ENCODE results near the gene LGALS1.
A peak's percentile ranks its signal among the peaks of the same experiment; 100 is the strongest.
"Not testable (repeated sequence)": the region's sequence is repeated elsewhere in the genome, so short reads cannot be mapped to it uniquely, and the experiment has no call there.

The LGALS1 gene

DNA sequence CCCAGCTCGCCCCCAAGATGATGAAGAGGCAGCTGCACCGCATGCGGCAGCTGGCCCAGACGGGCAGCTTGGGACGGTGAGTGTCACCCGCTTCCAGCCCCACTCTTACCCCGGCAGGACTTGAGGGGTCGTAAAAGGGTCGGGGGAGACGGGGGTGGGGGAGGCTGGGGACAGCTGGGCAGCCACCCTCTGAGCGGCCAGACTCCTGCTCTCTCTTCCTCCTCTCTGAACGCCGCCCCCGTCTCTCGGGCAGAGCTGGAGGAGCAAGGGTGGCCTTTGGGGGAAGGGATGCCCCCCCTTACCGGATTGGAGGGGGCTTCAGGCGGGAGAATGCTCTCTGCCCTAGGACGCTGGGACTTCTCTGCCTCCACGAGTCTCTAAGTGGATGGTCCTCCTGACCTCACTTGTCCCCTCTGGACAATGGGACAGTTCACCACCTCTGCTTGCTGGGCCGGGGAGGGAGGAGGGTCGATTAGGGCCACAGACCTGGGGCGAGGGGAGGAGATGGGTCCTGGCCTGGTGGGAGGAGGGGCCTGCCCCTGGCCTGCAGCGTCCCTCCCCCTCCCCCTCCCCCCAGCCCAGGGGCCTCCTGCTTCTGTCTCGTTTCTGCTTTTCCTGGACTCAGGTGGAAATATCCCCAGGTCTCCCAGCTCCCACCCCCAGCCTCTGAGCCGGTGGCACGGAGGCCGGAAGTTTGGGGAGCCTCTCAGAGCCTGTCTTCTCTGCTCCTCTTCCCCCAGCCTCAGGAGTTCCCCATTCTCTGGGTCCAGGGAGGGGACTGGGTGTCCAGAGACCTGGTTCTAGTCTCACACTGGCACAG is 35.5 kb upstream of the LGALS1 start:
- DNase-seq = no peak

DNA sequence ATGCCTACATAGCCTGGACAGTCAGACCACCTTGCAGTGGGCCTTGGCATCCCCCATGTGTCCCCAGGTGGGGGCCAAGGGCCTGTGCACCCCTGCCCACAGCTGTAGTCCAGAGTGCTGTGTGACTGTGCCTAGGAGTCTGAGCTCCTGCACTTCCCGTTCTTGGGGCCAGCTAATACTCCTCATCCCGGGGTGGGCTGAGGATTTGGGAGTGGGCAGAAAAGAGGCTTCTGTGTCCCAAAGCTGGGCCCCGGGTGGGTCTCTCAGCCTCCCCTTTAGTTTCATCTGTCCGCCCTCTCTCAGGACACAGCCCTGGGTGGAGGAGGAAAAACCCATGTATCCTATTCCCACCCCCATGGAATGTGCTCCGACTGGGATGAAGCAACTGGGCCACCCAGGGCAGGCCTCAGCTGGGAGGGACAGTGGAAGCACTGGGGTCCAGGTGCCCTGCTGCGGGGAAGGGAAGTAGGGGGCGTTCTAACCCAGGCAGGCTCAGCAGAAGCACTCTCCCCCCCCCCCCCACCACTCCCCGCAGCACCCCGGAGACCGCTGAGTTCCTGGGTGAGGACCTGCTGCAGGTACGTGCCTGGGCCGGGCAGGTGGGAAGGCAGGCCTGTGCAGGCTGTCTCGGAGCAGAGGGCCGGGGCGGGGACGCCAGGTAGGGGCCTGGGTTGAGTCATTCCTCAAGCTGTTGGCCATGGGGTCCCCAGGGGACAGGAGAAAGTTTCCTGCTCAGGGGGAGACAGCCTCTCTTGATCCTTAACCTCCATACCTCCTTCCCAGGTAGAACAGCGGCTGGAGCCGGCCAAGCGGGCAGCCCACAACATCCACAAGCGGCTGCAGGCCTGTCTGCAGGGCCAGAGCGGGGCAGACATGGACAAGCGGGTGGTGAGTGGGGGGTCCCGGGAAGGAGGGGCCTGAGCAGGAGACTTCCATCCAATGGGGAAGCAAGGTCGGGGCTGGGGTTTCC is 34.6 kb upstream of the LGALS1 start:
- DNase-seq = no peak

DNA sequence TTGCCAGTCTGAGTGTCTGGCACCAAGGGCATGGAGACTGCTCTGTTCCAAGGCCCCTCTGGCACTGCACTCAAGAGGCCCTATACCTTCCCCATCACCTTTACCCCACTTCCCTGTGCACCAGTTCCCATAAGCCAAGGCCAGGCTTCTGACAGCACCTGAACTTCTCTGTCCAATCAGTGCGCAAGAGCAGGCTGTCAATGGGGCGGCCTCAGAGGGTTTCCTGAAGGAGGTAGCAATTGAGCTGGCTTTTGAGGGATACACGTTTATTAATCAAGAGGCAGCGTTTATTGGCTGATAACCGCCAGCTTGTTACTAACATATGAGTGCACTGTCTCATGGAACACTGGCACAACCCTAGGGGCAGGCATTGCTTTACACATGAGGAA is 33.9 kb upstream of the LGALS1 start:
- no peak for DNase-seq

DNA sequence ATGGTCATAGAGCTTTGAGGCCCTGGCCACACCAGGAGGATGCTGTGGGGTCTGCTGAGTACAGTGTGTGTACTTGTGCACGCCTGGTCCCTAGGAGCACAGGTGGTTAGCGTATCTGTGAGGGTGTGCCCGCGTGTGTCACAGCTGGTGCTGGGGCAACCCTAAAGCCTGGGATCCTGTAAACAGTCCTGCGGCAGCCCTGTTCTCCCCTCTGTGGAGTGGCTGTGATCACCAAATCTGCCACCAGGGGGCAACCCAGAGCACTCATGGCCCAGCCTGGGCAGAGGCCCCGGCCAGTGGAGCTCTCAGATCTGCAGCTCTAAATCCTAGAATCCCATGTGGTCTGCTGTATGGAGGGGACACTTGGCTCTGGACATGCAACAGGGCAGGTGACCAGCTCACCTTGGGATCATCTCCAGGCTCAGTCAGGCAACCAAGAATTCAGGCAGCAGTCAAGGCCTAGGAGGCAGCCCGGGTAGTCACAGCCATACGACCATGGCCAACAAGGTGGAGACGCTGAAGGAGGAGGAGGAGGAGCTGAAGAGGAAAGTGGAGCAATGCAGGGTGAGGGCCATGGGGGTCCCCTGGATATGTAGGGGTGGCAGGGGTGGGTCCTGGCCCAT is 32.1 kb upstream of the LGALS1 start:
- peak; percentile 27 for DNase-seq

DNA sequence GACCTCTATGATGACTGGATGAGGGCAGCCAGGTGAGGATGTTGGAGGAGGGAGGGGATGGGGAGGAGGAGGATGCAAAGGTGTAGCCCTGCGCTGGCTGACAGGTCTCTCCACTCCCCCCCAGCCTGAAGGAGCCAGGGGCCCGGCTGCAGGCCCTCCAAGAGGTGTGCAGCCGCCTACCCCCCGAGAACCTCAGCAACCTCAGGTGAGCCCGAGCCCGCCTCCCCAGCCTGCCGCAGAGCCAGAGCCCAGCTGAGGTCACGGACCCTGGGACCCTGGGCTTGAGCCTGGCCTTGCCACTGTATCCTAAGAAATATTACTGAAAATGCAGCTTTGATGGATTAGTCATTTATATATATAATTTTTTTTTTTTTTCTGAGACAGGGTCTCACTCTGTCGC is 28.1 kb upstream of the LGALS1 start:
- no peak for DNase-seq

DNA sequence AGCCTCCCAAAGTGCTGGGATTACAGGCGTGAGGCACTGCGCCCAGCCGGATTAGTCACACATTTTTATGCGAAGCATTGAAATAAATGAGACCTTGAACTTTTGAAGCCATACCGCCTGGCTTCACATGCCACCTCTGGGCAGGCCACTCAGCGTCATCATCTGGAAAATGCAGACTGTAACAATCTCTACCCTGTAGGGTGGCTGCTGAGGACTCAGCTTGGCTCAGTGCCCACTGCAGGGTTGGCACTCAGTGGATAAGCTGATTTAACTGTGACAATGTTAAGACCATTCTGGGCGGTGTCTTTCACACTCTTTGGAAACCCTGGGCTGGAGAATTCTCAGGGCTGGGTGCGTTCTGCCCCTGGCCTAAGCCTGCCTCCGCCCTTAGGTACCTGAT is 27.5 kb upstream of the LGALS1 start:
- DNase-seq = no peak

DNA sequence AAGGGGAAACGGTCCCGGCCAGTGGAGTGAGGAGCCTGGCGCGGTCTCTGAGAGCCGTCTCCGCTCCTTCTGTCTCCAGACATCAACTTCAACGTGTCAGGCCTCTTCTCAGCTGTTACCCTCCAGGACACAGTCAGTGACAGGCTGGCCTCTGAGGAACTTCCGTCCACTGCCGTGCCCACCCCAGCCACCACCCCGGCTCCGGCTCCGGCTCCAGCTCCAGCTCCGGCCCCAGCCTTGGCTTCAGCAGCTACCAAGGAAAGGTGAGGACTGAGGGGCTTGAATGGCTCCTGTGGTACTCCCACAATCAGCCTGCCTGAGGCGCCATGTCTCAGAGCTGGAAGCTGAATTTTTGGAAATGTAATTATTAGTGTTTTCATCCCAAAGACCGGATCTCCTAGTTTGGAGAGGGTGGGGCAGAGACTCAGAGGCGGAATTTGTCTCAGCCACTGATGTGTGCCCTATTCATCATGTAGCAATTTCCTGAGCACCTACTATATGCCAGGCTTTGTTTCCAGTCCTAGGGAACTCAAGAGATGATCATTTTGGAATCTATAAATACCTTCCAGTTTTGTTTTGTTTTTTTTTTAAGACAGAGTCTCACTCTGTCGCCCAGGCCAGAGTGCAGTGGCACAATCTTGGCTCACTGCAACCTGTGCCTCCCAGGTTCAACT is 24.8 kb upstream of the LGALS1 start:
- DNase-seq = no peak

DNA sequence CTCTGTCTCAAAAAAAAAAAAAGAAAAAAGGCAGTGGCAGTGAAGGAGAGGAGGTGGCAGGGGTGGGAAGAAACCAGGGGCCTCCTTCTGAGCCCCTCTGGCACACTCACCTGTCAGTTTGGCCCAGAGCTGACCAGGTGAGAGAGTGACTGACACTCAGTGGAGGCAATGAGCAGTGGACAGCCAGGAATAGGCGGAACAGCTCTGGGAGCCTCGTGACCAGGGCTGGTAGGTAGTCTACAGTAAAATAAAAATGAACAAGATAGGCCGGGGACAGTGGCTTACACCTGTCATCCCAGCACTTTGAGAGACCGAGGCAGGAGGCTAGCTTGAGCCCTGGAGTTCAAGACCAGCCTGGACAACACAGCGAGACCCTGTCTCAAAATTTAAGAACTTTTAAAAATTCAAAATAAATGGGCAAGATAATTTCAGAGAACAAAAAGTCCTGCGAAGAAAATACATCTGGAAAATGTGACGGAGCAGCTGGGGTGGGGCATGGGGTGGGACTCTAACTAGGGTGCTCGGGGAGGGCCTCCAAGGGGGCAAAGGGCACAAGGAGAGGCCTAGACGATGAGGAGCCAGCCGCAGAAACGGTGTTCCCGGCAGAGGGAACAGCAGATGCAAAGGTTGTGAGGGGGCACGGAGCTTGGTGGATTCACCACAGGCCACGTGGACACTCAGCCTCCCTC is 20.7 kb upstream of the LGALS1 start:
- no peak for DNase-seq

DNA sequence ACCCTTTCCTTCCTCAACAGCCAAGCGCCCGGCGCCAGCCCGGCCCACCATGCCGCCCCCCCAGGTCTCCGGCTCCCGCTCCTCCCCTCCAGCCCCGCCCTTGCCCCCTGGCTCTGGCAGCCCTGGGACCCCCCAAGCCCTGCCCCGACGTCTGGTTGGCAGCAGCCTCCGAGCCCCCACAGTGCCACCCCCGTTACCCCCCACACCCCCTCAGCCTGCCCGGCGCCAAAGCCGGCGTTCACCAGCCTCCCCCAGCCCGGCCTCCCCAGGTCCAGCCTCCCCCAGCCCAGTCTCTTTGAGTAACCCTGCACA is 20.2 kb upstream of the LGALS1 start:
- no peak for DNase-seq

DNA sequence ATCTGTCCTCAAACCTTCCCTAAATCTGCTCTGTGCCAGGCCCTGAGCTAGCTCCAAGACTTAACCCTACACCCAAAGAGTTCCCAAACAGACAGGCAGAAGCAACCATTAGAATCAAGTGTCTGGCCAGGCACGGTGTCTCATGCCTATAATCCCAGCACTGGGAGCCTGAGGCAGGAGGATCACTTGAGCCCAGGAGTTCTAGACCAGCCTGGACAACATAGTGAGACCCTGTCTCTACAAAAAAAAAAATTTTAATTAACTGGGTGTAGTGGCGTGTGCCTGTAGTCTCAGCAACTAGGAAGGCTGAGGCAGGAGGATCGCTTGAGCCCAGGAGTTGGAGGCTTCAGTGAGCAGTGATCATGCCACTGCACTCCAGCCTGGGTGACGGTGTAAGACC is 18.9 kb upstream of the LGALS1 start:
- DNase-seq = not testable (repeated sequence)

DNA sequence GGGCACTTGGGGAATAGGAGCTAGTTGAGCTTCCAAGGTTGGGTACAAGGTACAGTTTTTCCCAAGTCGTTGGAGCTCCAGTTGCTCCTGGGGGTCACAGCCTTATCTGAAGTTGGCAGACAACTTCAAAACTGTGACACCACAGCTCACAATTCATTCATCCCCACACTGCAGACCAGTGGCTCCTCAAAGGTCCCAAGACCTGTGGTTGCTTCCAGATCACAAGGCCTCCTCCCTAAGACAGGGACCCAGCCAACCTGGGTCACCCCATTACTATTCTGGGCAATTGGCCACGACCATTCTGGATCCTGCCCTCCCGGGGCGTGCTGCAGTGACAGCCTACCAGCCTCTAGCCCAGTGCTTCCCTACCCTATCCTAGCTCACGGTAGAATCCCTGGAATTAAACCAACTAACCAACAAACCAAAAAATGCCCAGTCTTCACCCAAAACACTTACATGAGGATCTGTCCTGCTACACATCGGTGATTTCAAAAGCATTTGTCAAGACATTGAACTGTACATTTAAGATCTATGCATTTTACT is 17.8 kb upstream of the LGALS1 start:
- no peak for DNase-seq

DNA sequence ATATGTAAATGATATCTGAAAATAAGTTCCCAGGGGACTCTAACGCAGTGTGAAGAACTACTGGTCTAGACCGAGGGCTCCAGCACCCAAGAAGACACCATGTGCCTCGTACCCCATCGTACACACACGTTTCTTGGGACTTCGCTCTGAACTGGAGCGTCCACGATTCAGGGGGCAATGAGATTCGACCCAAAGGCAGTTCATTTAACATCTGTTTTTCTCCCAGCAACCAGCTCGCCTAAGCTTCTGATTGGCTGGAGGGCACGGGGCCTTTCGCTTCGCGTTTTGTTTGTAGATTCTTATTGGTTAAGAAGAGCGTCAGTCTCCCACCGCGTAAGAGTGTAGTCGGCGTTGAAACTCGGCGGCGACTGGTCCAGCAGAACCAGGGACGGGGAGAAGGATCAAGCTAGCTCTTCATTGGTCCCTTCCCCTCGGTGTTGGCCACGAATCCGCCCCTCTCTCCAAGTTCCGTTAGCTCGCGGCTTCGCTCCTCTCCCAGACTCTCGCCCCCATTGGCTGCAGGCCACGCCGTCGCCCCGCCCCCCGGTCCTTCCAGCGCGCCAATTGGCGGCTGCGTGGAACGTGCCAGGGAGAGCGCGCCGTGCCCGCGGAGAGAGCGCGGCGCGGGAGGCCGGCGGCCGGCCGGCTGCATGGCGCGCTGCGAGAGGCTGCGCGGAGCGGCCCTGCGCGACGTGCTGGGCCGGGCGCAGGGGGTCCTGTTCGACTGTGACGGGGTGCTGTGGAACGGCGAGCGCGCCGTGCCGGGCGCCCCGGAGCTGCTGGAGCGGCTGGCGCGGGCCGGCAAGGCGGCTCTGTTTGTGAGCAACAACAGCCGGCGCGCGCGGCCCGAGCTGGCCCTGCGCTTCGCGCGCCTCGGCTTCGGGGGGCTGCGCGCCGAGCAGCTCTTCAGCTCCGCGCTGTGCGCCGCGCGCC is 17.0 kb upstream of the LGALS1 start, which contains the start of gene PDXP:
PDXP (plus strand) TSS at position 591 of the 933 bp plus-strand sequence; CDS start at position 651, 60 bp downstream.
- DNase-seq = peak; percentile 90

DNA sequence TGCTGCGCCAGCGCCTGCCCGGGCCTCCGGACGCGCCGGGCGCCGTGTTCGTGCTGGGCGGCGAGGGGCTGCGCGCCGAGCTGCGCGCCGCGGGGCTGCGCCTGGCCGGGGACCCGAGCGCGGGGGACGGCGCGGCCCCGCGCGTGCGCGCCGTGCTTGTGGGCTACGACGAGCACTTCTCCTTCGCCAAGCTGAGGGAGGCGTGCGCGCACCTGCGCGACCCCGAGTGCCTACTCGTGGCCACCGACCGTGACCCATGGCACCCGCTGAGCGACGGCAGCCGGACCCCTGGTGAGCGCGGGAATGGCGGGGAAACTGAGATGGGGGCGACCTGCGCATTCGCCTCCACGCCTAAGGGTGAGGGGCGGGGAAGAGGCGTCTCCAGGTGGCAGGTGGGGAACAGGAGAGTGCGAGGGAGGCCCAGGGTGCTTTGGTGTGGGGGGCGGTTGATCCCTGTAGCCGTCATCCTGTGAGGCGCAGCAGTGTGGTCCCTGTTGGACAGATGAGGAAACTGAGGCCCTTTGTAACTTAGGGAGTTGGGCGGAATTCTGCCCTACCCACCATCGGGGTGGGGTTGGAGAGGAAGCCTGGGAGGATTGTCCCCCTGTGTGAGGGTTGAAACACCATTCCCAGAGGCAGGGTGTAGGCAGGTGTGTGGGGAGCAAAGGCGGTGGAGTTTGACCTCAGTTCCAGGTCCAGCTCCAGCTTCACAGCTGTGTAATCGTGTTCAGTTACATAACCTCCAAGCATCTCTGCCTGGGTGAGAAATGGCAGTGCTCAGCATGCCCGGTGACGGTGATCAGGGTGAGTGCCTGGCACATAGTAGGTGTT is 16.2 kb upstream of the LGALS1 start:
- DNase-seq = no peak

DNA sequence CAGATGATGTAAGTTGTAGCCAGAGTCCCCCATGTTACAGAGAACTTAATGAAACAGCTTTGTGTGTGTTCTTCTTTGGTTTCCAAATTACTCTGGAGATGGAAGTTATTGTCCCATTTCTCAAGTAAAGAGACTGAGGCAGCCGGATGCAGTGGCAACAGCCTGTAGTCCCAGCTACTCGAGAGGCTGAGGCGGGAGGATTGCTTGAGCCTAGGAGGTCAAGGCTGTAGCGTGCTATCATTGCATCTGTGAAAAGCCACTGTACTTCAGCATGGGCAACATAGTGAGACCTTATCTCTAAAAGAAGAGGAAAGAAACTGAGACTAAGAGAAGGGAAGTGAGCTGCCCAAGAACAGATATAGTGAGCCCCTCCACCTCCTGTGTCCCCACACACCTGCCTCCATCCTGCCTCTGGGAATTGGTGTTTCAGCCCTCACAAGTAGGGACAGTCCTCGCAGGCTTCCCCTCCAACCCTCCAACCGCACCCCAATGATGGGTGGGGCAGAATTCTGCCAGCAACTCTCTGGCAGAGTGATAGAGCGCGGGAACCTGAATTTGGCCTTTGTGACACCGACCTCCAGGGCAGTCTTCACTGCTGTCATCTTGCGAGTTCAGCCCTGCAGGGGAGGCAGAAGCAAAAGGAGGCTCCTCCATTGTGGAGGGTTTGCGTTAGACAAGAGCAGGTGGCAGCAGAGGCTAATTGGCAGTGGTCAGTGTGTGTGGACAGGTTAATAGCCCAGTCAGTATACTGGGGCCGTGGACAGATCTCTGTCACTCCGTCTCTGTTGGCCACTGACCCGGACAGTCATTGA is 15.3 kb upstream of the LGALS1 start:
- DNase-seq = no peak

DNA sequence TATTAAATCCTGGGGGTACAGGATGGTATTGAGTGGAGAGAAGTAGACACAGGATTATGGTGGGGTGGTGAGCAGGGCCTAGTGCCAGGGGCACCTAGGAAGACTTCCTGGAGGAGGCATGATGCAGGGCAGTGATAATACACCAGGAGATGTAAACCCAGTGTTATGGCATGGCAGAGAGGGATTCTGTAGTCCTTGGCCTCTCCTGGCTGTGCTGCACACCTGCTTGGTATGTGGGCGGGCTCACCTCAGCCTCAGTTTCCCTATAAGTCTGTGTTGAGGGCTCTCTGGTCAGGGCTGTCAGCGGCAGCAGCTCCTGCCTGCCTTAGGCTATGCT is 14.8 kb upstream of the LGALS1 start:
- no peak for DNase-seq

DNA sequence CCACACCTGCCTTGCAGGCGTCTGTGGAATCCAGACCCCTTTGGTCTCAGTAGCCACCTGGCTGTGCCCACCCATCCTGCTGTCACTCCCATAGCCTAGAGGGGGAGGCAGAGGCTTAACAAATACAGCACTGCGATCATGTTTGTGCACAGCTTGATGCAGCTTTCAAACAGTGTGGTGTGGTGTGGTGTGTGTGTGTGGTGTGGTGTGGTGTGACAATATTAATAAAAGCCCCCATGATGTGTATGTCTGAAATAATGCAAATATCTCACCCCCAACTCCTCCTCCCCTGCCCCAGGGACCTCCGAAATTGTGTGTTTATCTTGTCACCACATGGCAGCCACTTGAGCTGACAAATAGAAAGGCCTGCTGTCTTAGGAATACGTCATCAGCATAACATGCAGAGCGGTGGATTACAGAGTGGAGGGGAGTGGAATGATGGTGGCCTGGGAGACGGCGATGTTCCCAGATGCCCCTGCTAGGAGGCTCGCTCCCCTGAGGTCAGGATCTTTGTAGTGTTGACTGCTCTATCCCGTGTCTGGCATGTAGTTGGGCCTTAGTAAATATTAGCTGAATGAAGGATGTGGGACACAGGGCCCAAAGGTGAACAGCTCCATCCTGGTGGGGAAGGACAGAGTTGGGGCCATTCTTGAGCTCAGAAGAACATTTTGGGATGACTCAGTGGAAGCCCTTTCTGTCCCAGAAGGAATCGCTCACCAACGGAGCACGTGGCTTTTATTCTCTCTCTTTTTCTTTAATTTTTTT is 14.1 kb upstream of the LGALS1 start:
- DNase-seq = peak; percentile 38

DNA sequence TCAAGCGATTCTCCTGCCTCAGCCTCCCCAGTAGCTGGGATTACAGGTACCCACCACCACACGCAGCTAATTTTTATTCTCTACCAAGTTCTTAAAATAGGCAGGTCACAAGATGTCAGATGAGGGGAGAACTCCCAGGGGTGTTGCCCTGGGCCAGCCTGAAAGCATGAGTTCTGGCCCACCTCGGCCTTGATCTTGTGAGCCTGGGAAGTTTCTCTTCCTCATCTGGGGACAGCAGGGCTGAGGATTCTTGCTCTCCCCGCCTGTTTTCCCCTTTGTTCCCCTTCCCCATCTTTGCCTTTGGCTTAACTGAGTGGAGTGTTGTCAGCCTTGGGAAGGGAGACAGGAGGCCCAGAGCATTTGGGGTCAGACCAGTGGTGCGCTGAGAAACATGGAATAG is 13.4 kb upstream of the LGALS1 start:
- no peak for DNase-seq

DNA sequence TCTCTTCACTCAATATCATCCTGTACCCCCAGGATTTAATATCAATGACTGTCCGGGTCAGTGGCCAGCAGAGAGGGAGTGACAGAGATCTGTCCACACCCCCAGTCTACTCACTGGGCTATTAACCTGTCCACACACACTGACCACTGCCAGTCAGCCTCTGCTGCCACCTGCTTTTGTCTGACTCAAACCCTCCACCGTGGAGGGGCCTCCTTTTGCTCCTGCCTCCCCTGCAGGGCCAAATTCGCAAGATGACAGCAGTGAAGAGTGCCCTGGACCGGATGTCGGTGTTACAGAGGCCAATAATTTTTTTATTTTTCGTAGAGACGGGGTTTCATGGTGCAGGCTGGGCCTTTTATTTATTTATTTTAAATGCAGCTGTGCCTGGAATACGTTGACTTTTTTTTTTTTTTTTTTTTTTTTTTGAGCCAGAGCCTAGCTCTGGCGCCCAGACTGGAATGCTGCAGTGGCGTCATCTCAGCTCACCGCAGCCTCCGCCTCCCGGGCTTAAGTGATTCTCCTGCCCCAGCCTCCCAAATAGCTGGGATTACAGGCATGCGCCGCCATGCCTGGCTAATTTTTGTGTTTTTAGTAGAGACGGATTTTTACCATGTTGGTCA is 11.8 kb upstream of the LGALS1 start:
- DNase-seq = no peak

Data from DMS79 treated with DMSO at 0.1 percent for 48 hours (cell line).